H9 (cell line): ENCODE results near the gene LHFPL6. TPM values are rescaled to one million over a fixed set of nuclear protein-coding genes. Genes with fewer than 3 reads are reported as not detected.

ENCODE experiments used
- DNase-seq: peaks from one replicate; pipeline ENCODE4 v3.0.0-alpha.2; 2017
- H2AFZ ChIP-seq: one replicate; pipeline ENCODE4 v1.6.1; 2013; ENCODE audit warnings: mild to moderate bottlenecking, low read length, control low read depth, moderate library complexity
- H2AK5ac ChIP-seq: 2 replicates; pipeline ENCODE4 v1.6.1; 2013; ENCODE audit warnings: low read length, control low read depth, mixed read lengths; ENCODE audit not compliant: insufficient read length
- H2BK120ac ChIP-seq: one replicate; pipeline ENCODE4 v1.6.1; 2013; ENCODE audit warnings: low read depth, mild to moderate bottlenecking, low read length, control low read depth, inconsistent platforms; ENCODE audit not compliant: poor library complexity, severe bottlenecking
- H2BK12ac ChIP-seq: 2 replicates; pipeline ENCODE4 v1.6.1; 2013; ENCODE audit warnings: low read length, control low read depth, mixed read lengths, low read depth; ENCODE audit not compliant: insufficient read length
- H2BK15ac ChIP-seq: 2 replicates; pipeline ENCODE4 v1.6.1; 2013; ENCODE audit warnings: low read depth, low read length, control low read depth
- H2BK20ac ChIP-seq: one replicate; pipeline ENCODE4 v1.6.1; 2013; ENCODE audit warnings: low read depth, mild to moderate bottlenecking, low read length, control low read depth, inconsistent platforms; ENCODE audit not compliant: poor library complexity, severe bottlenecking
- H2BK5ac ChIP-seq: 2 replicates; pipeline ENCODE4 v1.6.1; 2013; ENCODE audit warnings: low read length, control low read depth, mixed read lengths; ENCODE audit not compliant: insufficient read length
- H3K14ac ChIP-seq: 2 replicates; pipeline ENCODE4 v1.6.1; 2013; ENCODE audit warnings: low read length, control low read depth; ENCODE audit not compliant: insufficient read depth
- H3K18ac ChIP-seq: 2 replicates; pipeline ENCODE4 v1.6.1; 2013; ENCODE audit warnings: low read depth, mild to moderate bottlenecking, mixed read lengths, low read length, control low read depth; ENCODE audit not compliant: insufficient read length
- H3K23ac ChIP-seq: 2 replicates; pipeline ENCODE4 v1.6.1; 2013; ENCODE audit warnings: low read length, control low read depth, mixed read lengths, low read depth; ENCODE audit not compliant: insufficient read length
- H3K23me2 ChIP-seq: 2 replicates; pipeline ENCODE4 v1.6.1; 2013; ENCODE audit warnings: low read depth, mild to moderate bottlenecking, mixed read lengths, low read length, control low read depth; ENCODE audit not compliant: insufficient read length, poor library complexity, severe bottlenecking
- H3K27ac ChIP-seq: 2 replicates; pipeline ENCODE4 v1.5.1; 2013; ENCODE audit warnings: low read length, control low read depth, mixed read lengths, low read depth; ENCODE audit not compliant: insufficient read length
- H3K27me3 ChIP-seq: 2 replicates; pipeline ENCODE4 v1.6.1; 2013; ENCODE audit warnings: low read length, control low read depth, inconsistent platforms; ENCODE audit not compliant: insufficient read depth
- H3K4ac ChIP-seq: 2 replicates; pipeline ENCODE4 v1.6.1; 2013; ENCODE audit warnings: low read depth, mild to moderate bottlenecking, control low read depth, inconsistent platforms, low read length, moderate library complexity
- H3K4me1 ChIP-seq: 2 replicates; pipeline ENCODE4 v1.6.1; 2013; ENCODE audit warnings: low read length, control low read depth, inconsistent platforms; ENCODE audit not compliant: insufficient read depth
- H3K4me2 ChIP-seq: 2 replicates; pipeline ENCODE4 v1.6.1; 2013; ENCODE audit warnings: low read length, control low read depth, mixed read lengths; ENCODE audit not compliant: insufficient read length, insufficient read depth
- H3K56ac ChIP-seq: 2 replicates; pipeline ENCODE4 v1.6.1; 2013; ENCODE audit warnings: low read depth, mild to moderate bottlenecking, mixed read lengths, low read length, control low read depth; ENCODE audit not compliant: insufficient read length
- H3K79me1 ChIP-seq: 2 replicates; pipeline ENCODE4 v1.6.1; 2013; ENCODE audit warnings: low read depth, mild to moderate bottlenecking, moderate library complexity, low read length, control low read depth, inconsistent platforms; ENCODE audit not compliant: insufficient read depth, poor library complexity, severe bottlenecking
- H3K79me2 ChIP-seq: 2 replicates; pipeline ENCODE4 v1.6.1; 2013; ENCODE audit warnings: low read length, control low read depth, inconsistent platforms; ENCODE audit not compliant: insufficient read depth
- H3K9ac ChIP-seq: 2 replicates; pipeline ENCODE4 v1.6.1; 2013; ENCODE audit warnings: low read length, control low read depth, mixed read lengths; ENCODE audit not compliant: insufficient read length; ENCODE audit errors: extremely low read depth
- H3K9me3 ChIP-seq: one replicate; pipeline ENCODE4 v1.6.1; 2013; ENCODE audit warnings: low read depth, low read length, inconsistent platforms; ENCODE audit not compliant: control insufficient read depth
- H3T11ph ChIP-seq: one replicate; pipeline ENCODE4 v1.6.1; 2013; ENCODE audit warnings: mild to moderate bottlenecking, low read length, control low read depth, inconsistent platforms
- H4K20me1 ChIP-seq: one replicate; pipeline ENCODE4 v1.6.1; 2013; ENCODE audit not compliant: control insufficient read depth, insufficient read length, insufficient read depth
- H4K5ac ChIP-seq: 2 replicates; pipeline ENCODE4 v1.6.1; 2013; ENCODE audit warnings: low read depth, mild to moderate bottlenecking, mixed read lengths, low read length, control low read depth; ENCODE audit not compliant: insufficient read length
- H4K8ac ChIP-seq: replicated peaks from 2 replicates; pipeline ENCODE4 v1.6.1; 2013; ENCODE audit warnings: low read length, control low read depth, mixed read lengths, low read depth; ENCODE audit not compliant: insufficient read length
- H4K91ac ChIP-seq: 2 replicates; pipeline ENCODE4 v1.6.1; 2013; ENCODE audit warnings: low read depth, mild to moderate bottlenecking, moderate library complexity, mixed read lengths, low read length, control low read depth; ENCODE audit not compliant: insufficient read length
- H3K27ac Mint-ChIP-seq, 3 experiments: 2 replicates in 2 of 3; 3 replicates in 1 of 3; pipeline ENCODE4 v1.8.0; 2020 to 2021; ENCODE audit warnings: mixed read lengths in 3 of 3, mild to moderate bottlenecking in 1 of 3, moderate library complexity in 1 of 3
- H3K27me3 Mint-ChIP-seq: 2 replicates; pipeline ENCODE4 v1.8.0; 2021; ENCODE audit warnings: low read depth, mild to moderate bottlenecking, moderate library complexity, mixed read lengths
- H3K36me3 Mint-ChIP-seq, 3 experiments: 2 replicates in 2 of 3; 3 replicates in 1 of 3; pipeline ENCODE4 v1.8.0; 2020 to 2021; ENCODE audit warnings: low read depth in 3 of 3, mixed read lengths in 3 of 3; ENCODE audit not compliant: insufficient read depth in 1 of 3
- H3K4me1 Mint-ChIP-seq, 2 experiments: 2 replicates each; pipeline ENCODE4 v1.8.0; 2020; ENCODE audit warnings: mixed read lengths in 2 of 2
- H3K4me3 Mint-ChIP-seq, 2 experiments: 2 replicates in 1 of 2; 3 replicates in 1 of 2; pipeline ENCODE4 v1.8.0; 2020 to 2021; ENCODE audit warnings: mild to moderate bottlenecking in 2 of 2, mixed read lengths in 2 of 2, moderate library complexity in 1 of 2
- H3K9me3 Mint-ChIP-seq, 2 experiments: 2 replicates in 1 of 2; 3 replicates in 1 of 2; pipeline ENCODE4 v1.8.0; 2020; ENCODE audit warnings: mild to moderate bottlenecking in 2 of 2, mixed read lengths in 2 of 2, moderate library complexity in 1 of 2
- WGBS: extraction: QIAGEN DNeasy Blood & Tissue Kit; methylation state at CpG from one replicate; pipeline ENCODE4 v1.1.7; 2013; ENCODE audit warnings: missing lambda C conversion rate, low lambda C conversion rate, mixed read lengths; ENCODE audit not compliant: insufficient read length; ENCODE audit errors: extremely low coverage; 5-methylcytosine and 5-hydroxymethylcytosine counted together
- total RNA-seq: library from RNA; stranded (reverse); gene quantifications from 2 replicates; pipeline ENCODE4 v1.2.1, GENCODE V29; 2021
- TF ChIP-seq, protein P1 (sequence below): fragments of 200-600 bp; sonication (generic); conservative IDR thresholded peaks from 3 replicates; pipeline ENCODE4 v1.8.0; 2021; ENCODE audit warnings: antibody characterized with exemption, mild to moderate bottlenecking

LHFPL6 gene
- total RNA-seq, 1 experiment from 2014 or later: 3.5 TPM

DNA sequence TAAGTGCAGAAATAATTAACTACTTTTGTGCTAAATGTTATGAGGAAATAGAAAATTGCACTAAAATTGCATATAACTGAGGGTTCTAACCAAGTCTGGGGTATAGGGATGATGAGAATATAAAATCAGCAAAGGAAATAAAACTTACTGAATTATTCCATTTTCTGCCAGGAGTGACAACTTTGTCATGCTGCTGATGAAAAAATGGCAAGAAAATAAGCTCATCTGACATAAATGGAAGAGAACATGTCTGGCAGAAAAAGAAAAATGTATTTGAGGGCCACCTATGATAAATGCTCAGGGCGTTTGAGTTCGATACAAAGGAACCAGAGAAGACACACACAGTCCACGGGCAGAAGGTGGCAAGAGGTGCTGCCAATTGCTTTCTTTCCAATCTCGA is 78.2 kb downstream of the LHFPL6 start:
- no peak for DNase-seq
- Histone ChIP-seq H4K5ac (no peak overlapping the region), H2AFZ (no peak overlapping the region), H3K23ac (no peak overlapping the region), H3K23me2 (no peaks in the 10 kb centered on the region), H3K27ac (no peak overlapping the region), H3K4me2 (no peak overlapping the region), H3K4ac (no peak overlapping the region), H3K79me1 (no peaks in the 10 kb centered on the region), H3K4me1 (no peaks in the 10 kb centered on the region), H2BK20ac (no peak overlapping the region), H3K9me3 (no peaks in the 10 kb centered on the region), H2BK12ac (no peak overlapping the region), H3K27me3 (no peaks in the 10 kb centered on the region), H3K14ac (no peak overlapping the region), H3K9ac (no peak overlapping the region), H3T11ph (no peak overlapping the region), H3K18ac (no peak overlapping the region), H4K20me1 (no peaks in the 10 kb centered on the region), H4K91ac (no peak overlapping the region), H4K8ac (no peak overlapping the region), H2BK5ac (no peak overlapping the region), H2BK120ac (no peak overlapping the region), H3K56ac (no peak overlapping the region), H2AK5ac (no peak overlapping the region), H3K79me2 (no peaks in the 10 kb centered on the region), H2BK15ac (no peak overlapping the region)
- no peak overlapping the region for H3K27ac Mint-ChIP-seq
- TF ChIP-seq, protein P1, sequence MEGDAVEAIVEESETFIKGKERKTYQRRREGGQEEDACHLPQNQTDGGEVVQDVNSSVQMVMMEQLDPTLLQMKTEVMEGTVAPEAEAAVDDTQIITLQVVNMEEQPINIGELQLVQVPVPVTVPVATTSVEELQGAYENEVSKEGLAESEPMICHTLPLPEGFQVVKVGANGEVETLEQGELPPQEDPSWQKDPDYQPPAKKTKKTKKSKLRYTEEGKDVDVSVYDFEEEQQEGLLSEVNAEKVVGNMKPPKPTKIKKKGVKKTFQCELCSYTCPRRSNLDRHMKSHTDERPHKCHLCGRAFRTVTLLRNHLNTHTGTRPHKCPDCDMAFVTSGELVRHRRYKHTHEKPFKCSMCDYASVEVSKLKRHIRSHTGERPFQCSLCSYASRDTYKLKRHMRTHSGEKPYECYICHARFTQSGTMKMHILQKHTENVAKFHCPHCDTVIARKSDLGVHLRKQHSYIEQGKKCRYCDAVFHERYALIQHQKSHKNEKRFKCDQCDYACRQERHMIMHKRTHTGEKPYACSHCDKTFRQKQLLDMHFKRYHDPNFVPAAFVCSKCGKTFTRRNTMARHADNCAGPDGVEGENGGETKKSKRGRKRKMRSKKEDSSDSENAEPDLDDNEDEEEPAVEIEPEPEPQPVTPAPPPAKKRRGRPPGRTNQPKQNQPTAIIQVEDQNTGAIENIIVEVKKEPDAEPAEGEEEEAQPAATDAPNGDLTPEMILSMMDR: no peak
- H3K4me1 Mint-ChIP-seq: peaks cover 0 to 4% of the 10 kb centered on the region in 2 experiments; a peak in 1 of 4 replicates
- H3K36me3 Mint-ChIP-seq: no peaks in the 10 kb centered on the region
- peaks cover 2% of the 10 kb centered on the region; the same call in 1 of the 2 replicates for H3K27me3 Mint-ChIP-seq
- WGBS: no CpG with 5 or more reads among the region's 4 CpGs
- H3K9me3 Mint-ChIP-seq: no peaks in the 10 kb centered on the region
- no peak overlapping the region for H3K4me3 Mint-ChIP-seq
